CD14-positive monocyte (primary cell): Measurements from ENCODE around the gene SCG2. TPM values are rescaled to one million over a fixed set of nuclear protein-coding genes. Genes with fewer than 3 reads are reported as not detected.

Experiments used
- DNase-seq, 3 donors: peaks; one replicate each; pipeline ENCODE4 v3.0.0-alpha.2; 2011 to 2022
- H2AFZ ChIP-seq: 2 replicates; pipeline ENCODE4 v1.6.0; 2012; ENCODE audit warnings: mild to moderate bottlenecking, low read depth, low read length, inconsistent platforms; ENCODE audit not compliant: insufficient read depth, poor library complexity, severe bottlenecking
- H3K27ac ChIP-seq, 2 donors: 1 replicate in 1 of 2; 2 replicates in 1 of 2; pipeline ENCODE4 v1.5.1; 2012 to 2013; ENCODE audit warnings: low read length in 2 of 2, control low read depth in 1 of 2, inconsistent platforms in 1 of 2, low read depth in 1 of 2, mild to moderate bottlenecking in 1 of 2
- H3K27me3 ChIP-seq, 2 donors: one replicate each; pipeline versions ENCODE4 v1.6.0 to v1.6.1; 2011 to 2013; ENCODE audit warnings: low read length in 2 of 2; ENCODE audit not compliant: control insufficient read depth in 2 of 2, insufficient read depth in 2 of 2
- H3K36me3 ChIP-seq, 2 donors: replicated peaks in 1 of 2; 1 replicate in 1 of 2; 2 replicates in 1 of 2; pipeline versions ENCODE4 v1.5.1 to v1.6.1; 2012 to 2013; ENCODE audit warnings: low read length in 2 of 2, control low read depth in 1 of 2, inconsistent platforms in 1 of 2, mild to moderate bottlenecking in 1 of 2; ENCODE audit not compliant: insufficient read depth in 2 of 2, control insufficient read depth in 1 of 2
- H3K4me1 ChIP-seq, 2 donors: 1 replicate in 1 of 2; 2 replicates in 1 of 2; pipeline versions ENCODE4 v1.5.1 to v1.6.1; 2012 to 2013; ENCODE audit warnings: low read length in 2 of 2, control low read depth in 1 of 2, inconsistent platforms in 1 of 2, mild to moderate bottlenecking in 1 of 2, moderate library complexity in 1 of 2; ENCODE audit not compliant: insufficient read depth in 2 of 2, control insufficient read depth in 1 of 2
- H3K4me2 ChIP-seq: replicated peaks from 2 replicates; pipeline ENCODE3; 2012; ENCODE audit warnings: low read length, moderate library complexity, mild to moderate bottlenecking; ENCODE audit not compliant: poor library complexity, severe bottlenecking; ENCODE audit errors: extremely low read depth
- H3K4me3 ChIP-seq, 3 experiments: fragments of 200-600 bp in 1 of 3; sonication (generic) in 1 of 3; replicated peaks in 1 of 3; 1 replicate in 2 of 3; 2 replicates in 1 of 3; pipeline ENCODE4 v1.5.1; 2011 to 2013; ENCODE audit warnings: low read length in 3 of 3, mild to moderate bottlenecking in 3 of 3, control low read depth in 2 of 3, low read depth in 2 of 3, inconsistent platforms in 1 of 3, moderate library complexity in 1 of 3
- H3K79me2 ChIP-seq: 2 replicates; pipeline ENCODE4 v1.6.0; 2012; ENCODE audit warnings: mild to moderate bottlenecking, control low read depth, inconsistent platforms, low read length, moderate library complexity; ENCODE audit not compliant: insufficient read depth
- H3K9ac ChIP-seq: 2 replicates; pipeline ENCODE4 v1.6.0; 2017; ENCODE audit warnings: low read length, mild to moderate bottlenecking; ENCODE audit not compliant: insufficient read depth, poor library complexity, severe bottlenecking
- H3K9me3 ChIP-seq, 2 donors: replicated peaks in 1 of 2; 1 replicate in 1 of 2; 2 replicates in 1 of 2; pipeline versions ENCODE4 v1.5.1 to v1.6.1; 2012 to 2013; ENCODE audit warnings: low read length in 2 of 2, control low read depth in 1 of 2; ENCODE audit not compliant: control insufficient read depth in 1 of 2, insufficient read depth in 1 of 2
- H4K20me1 ChIP-seq: 2 replicates; pipeline ENCODE4 v1.6.0; 2012; ENCODE audit warnings: mild to moderate bottlenecking, low read length, control low read depth, moderate library complexity; ENCODE audit not compliant: insufficient read depth
- H3K27ac Mint-ChIP-seq, 7 donors: one replicate each; pipeline ENCODE4 v1.8.0; 2020; ENCODE audit warnings: mild to moderate bottlenecking in 7 of 7, mixed read lengths in 7 of 7, moderate library complexity in 6 of 7, inconsistent platforms in 2 of 7
- H3K27me3 Mint-ChIP-seq, 3 donors: one replicate each; pipeline ENCODE4 v1.8.0; 2021 to 2022; ENCODE audit warnings: low read depth in 3 of 3, mild to moderate bottlenecking in 3 of 3, mixed read lengths in 3 of 3, moderate library complexity in 3 of 3, inconsistent platforms in 1 of 3
- H3K36me3 Mint-ChIP-seq, 2 donors: one replicate each; pipeline ENCODE4 v1.8.0; 2020; ENCODE audit warnings: mixed read lengths in 2 of 2, inconsistent platforms in 1 of 2, mild to moderate bottlenecking in 1 of 2
- H3K4me1 Mint-ChIP-seq: one replicate; pipeline ENCODE4 v1.8.0; 2020; ENCODE audit warnings: mild to moderate bottlenecking, mixed read lengths
- H3K4me3 Mint-ChIP-seq, 2 donors: one replicate each; pipeline ENCODE4 v1.8.0; 2020; ENCODE audit warnings: mild to moderate bottlenecking in 2 of 2, mixed read lengths in 2 of 2, moderate library complexity in 1 of 2
- H3K9me3 Mint-ChIP-seq, 7 donors: one replicate each; pipeline ENCODE4 v1.8.0; 2020 to 2022; ENCODE audit warnings: mixed read lengths in 7 of 7, mild to moderate bottlenecking in 6 of 7, moderate library complexity in 6 of 7, inconsistent platforms in 2 of 7
- WGBS: methylation state at CpG from one replicate; pipeline ENCODE4 v1.1.5; 2013; ENCODE audit warnings: missing lambda C conversion rate; ENCODE audit not compliant: insufficient coverage; 5-methylcytosine and 5-hydroxymethylcytosine counted together
- intact Hi-C, 2 donors: fragments of 100-400 bp; cut with micrococcal nuclease; formaldehyde crosslinking; loops; one replicate each; pipeline versions ENCODE4 v1.15.0 to v1.15.1; 2023
- polyA plus RNA-seq, 3 donors: library from polyadenylated mRNA; depleted of rRNA in 1 of 3; unstranded in 2 of 3; stranded (reverse) in 1 of 3; fragments of 300-500 nt in 2 of 3; fragments of >200 nt in 1 of 3; fragmentation: Illumina TruSeq in 2 of 3; gene quantifications; 1 replicate in 2 of 3; 2 replicates in 1 of 3; pipeline ENCODE4 v1.2.3, GENCODE V29; 2012 to 2021
- TF ChIP-seq, protein P1 (sequence below): fragments of 200-600 bp; IDR thresholded peaks from one replicate; pipeline ENCODE4 v1.8.0; 2022; ENCODE audit warnings: antibody characterized with exemption, mild to moderate bottlenecking

The SCG2 gene
- polyA plus RNA-seq, 3 donors = not detected

DNA sequence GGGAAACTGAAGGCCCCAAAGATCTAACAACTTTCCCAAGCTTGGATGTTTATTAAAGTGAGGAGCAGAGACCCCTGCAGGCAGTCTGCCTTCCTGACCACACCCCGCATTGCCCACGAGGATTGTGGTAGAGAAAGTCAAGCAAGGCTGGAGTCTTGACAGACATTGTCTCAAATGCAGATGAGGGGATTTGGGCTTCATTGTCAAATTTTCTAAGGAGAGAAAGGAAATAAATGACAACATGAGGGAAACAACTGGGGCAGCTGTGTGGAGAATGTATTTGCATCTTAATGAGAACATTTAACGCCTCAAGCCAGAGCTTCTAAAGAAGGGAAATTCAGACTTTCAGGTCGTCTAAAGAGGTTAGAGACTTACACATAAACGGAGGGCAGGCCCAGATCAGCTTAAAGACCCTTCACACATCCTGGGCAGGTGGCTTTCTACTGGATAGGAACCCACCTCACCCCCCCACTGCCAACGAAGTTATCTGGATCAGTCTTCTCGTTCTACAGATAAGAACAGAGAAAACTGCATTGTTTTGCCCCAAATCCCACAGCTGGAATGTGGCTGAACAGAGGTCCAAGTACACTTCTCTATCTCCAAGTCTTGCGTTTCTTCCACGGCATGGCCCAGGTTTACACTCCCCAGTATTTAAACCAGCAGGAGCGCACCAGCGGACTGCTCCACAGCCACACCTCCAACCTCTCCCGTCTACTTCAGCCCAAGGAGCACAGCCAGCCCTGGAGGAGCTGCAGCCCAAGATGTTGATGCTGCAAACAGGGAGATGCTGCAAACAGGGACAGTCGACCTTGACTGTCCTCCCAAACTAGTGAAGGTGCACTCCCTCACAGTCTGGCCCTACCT, 16.2 kb upstream of the SCG2 start:
- Histone ChIP-seq H2AFZ (no peak overlapping the region), H3K27me3 (peaks cover 14 to 21% of the 10 kb centered on the region in 2 donors), H3K79me2 (no peaks in the 10 kb centered on the region), H3K36me3 (no peaks in the 10 kb centered on the region), H4K20me1 (no peaks in the 10 kb centered on the region), H3K9me3 (no peaks in the 10 kb centered on the region), H3K4me1 (no peaks in the 10 kb centered on the region), H3K4me3 (no peak overlapping the region), H3K4me2 (no peak overlapping the region), H3K9ac (no peak overlapping the region), H3K27ac (no peak overlapping the region)
- TF ChIP-seq, protein P1, sequence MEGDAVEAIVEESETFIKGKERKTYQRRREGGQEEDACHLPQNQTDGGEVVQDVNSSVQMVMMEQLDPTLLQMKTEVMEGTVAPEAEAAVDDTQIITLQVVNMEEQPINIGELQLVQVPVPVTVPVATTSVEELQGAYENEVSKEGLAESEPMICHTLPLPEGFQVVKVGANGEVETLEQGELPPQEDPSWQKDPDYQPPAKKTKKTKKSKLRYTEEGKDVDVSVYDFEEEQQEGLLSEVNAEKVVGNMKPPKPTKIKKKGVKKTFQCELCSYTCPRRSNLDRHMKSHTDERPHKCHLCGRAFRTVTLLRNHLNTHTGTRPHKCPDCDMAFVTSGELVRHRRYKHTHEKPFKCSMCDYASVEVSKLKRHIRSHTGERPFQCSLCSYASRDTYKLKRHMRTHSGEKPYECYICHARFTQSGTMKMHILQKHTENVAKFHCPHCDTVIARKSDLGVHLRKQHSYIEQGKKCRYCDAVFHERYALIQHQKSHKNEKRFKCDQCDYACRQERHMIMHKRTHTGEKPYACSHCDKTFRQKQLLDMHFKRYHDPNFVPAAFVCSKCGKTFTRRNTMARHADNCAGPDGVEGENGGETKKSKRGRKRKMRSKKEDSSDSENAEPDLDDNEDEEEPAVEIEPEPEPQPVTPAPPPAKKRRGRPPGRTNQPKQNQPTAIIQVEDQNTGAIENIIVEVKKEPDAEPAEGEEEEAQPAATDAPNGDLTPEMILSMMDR = no peak
- no peak overlapping the region for H3K4me3 Mint-ChIP-seq
- no peak for DNase-seq
- H3K4me1 Mint-ChIP-seq = no peaks in the 10 kb centered on the region
- H3K9me3 Mint-ChIP-seq = no peaks in the 10 kb centered on the region
- no peaks in the 10 kb centered on the region for H3K36me3 Mint-ChIP-seq
- H3K27ac Mint-ChIP-seq = no peak overlapping the region
- WGBS = 20% methylated on average over 12 of the region's 13 CpGs
- peaks cover 19 to 39% (median 32%) of the 10 kb centered on the region in 3 donors for H3K27me3 Mint-ChIP-seq
- intact Hi-C loops = no loop called here

DNA sequence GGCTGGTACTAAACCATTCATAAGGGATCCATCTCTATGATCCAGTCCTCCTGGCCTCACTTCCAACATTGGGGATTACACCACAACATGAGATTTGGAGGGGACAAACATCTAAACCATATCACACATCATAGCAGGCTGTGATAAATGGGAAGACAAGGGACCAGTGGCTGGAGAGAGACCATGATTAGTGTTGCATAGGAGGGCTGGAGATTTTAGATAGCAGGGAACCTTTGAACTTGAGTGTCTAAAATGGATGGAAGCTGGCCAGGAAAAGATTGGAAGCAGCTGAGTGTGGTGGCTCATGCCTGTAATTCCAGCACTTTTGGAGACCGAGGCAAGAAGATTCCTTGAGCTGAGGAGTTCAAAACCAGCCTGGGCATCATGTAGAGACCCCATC, 12.4 kb upstream of the SCG2 start:
- TF ChIP-seq, protein P1 = no peak
- Histone ChIP-seq H2AFZ (no peak overlapping the region), H3K4me1 (no peaks in the 10 kb centered on the region), H3K27ac (no peak overlapping the region), H3K36me3 (no peaks in the 10 kb centered on the region), H4K20me1 (no peaks in the 10 kb centered on the region), H3K27me3 (peaks cover 29 to 39% of the 10 kb centered on the region in 2 donors), H3K4me2 (no peak overlapping the region), H3K79me2 (no peaks in the 10 kb centered on the region), H3K9ac (no peak overlapping the region), H3K9me3 (no peaks in the 10 kb centered on the region), H3K4me3 (no peak overlapping the region)
- Mint-ChIP-seq H3K4me1 (peaks cover 5% of the 10 kb centered on the region), H3K36me3 (no peaks in the 10 kb centered on the region), H3K9me3 (peaks cover 0 to 6% (median 0%) of the 10 kb centered on the region in 7 donors), H3K27ac (no peak overlapping the region), H3K27me3 (peaks cover 27 to 55% (median 52%) of the 10 kb centered on the region in 3 donors), H3K4me3 (peak overlapping the region in 1 of 2 donors; percentile 71)
- no peak for DNase-seq
- intact Hi-C loops = no loop called here
- WGBS = no CpG with 5 or more reads among the region's 1 CpG
